ENCODE measurements around the gene TCEA3.

TCEA3 gene

DNA sequence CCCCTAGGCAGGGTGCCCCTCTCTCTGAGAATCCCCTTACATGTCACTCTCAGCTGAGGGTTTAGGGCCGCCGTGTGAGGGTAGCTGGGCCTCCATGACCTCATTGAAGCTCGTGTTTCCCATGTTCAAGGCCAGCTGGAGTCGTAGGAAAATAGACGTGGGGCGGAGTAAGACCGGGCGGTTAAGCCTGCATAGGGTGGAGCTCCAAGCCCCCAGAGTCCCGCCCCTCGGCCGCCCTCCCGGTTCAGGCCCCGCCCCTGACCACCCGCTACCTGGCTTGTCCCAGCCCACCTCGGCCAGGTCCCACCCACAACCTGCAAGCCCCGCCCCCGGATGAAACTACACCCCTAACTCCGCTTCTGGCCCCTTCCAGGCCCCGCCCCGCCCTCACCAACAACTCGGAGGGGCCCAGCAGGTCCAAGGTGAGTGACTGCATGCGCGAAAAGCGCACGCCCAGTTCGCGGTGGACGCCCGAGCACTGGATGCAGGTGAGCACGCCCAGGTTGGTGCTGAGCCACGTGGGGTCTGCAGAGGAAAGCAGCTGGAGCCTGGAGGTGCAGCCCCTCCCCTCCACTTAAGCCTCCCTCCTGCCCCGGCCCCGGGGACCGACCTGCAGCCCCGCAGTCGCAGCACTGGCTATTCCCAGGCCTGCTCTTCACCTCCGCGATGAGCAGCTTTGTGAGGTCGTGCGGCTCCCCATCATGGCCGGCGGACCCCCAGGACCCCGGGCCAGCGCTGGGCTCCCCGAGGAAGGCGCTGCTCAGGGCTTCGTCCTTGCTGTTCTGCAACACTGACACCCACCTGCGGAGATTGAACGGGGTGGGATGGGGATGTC lies 12.2 kb upstream of the TCEA3 start:
- no peaks in the 10 kb centered on the region for H3K9me3 ChIP-seq (ENCODE audit: control insufficient read depth, low read length)
- 76% methylated on average over 49 of the region's 49 CpGs for WGBS
- no peak overlapping the region for H2AK5ac ChIP-seq (ENCODE audit: low read length, severe bottlenecking)
- no peak overlapping the region for H2BK15ac ChIP-seq (ENCODE audit: low read depth, poor library complexity, severe bottlenecking)
- H3K4me2 ChIP-seq (ENCODE audit: low read length, poor library complexity, severe bottlenecking): no peak overlapping the region
- H2BK120ac ChIP-seq (ENCODE audit: low read depth, low read length): no peak overlapping the region
- no peak overlapping the region for H2BK12ac ChIP-seq (ENCODE audit: low read length in 2 of 2)
- no peak overlapping the region for H4K91ac ChIP-seq (ENCODE audit: low read length)
- no peak for DNase-seq
- H3K14ac ChIP-seq (ENCODE audit: low read length in 2 of 2): no peak overlapping the region
- H3K9ac ChIP-seq (ENCODE audit: low read length): no peak overlapping the region
- H2AFZ ChIP-seq (ENCODE audit: low read depth, low read length): no peak overlapping the region
- no peaks in the 10 kb centered on the region for H3K79me1 ChIP-seq (replicated peaks; ENCODE audit: low read length, poor library complexity, severe bottlenecking)
- H3K36me3 ChIP-seq (ENCODE audit: control insufficient read depth in 1 of 2, insufficient read depth in 2 of 2, low read depth in 1 of 2, low read length in 2 of 2): peaks cover 64 to 92% of the 10 kb centered on the region in 2 experiments
- H3K4ac ChIP-seq (ENCODE audit: low read depth in 1 of 2, low read length in 2 of 2): no peak overlapping the region
- no peak overlapping the region for H3K27ac ChIP-seq (ENCODE audit: low read length, poor library complexity, severe bottlenecking)
- no peaks in the 10 kb centered on the region for H3K27me3 ChIP-seq (ENCODE audit: control insufficient read depth in 1 of 2, insufficient read depth in 1 of 2, low read length in 2 of 2)
- H3K18ac ChIP-seq (ENCODE audit: low read depth in 1 of 2, low read length in 2 of 2): no peak overlapping the region
- no peak overlapping the region for H4K8ac ChIP-seq (ENCODE audit: low read length)
- no peak overlapping the region for H3K4me3 ChIP-seq (ENCODE audit: insufficient read depth in 1 of 2, low read depth in 1 of 2, low read length in 2 of 2)
- H3K23ac ChIP-seq (ENCODE audit: low read length in 2 of 2): no peak overlapping the region
- no peak overlapping the region for H2BK5ac ChIP-seq (ENCODE audit: low read depth, low read length, poor library complexity, severe bottlenecking)
- H3K4me1 ChIP-seq (ENCODE audit: control insufficient read depth, insufficient read depth, low read depth, low read length): no peaks in the 10 kb centered on the region

DNA sequence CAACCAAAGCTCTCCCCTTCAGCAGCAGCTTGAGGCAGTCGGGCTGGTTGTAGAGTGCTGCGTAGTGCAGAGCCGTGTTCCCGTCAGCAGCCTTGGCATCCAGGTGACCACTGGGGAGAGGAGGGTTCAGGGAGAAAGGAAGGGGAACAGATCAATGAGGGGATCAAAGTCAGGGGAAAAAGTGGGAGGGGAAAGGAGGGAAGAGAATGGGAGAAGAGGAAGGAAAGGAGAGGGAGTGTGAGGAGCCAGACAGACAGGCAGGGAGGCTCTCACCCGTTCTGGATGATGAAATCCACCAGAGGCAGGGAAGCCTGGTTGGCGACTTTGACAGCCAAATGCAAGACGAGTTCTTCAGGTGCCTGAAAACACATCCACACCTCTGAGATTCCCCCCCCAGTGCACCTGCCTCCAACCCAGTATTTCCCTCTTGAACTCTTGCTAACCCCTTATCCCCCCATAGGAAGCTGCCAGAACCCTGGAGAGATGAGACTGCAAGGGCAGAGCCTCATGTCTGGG lies 9.8 kb upstream of the TCEA3 start:
- Histone ChIP-seq H3K4me3 (ENCODE audit: insufficient read depth in 1 of 2, low read depth in 1 of 2, low read length in 2 of 2) (no peak overlapping the region), H3K27me3 (ENCODE audit: control insufficient read depth in 1 of 2, insufficient read depth in 1 of 2, low read length in 2 of 2) (no peaks in the 10 kb centered on the region), H3K36me3 (ENCODE audit: control insufficient read depth in 1 of 2, insufficient read depth in 2 of 2, low read depth in 1 of 2, low read length in 2 of 2) (peaks cover 75 to 97% of the 10 kb centered on the region in 2 experiments), H2BK15ac (ENCODE audit: low read depth, poor library complexity, severe bottlenecking) (no peak overlapping the region), H3K23ac (ENCODE audit: low read length in 2 of 2) (no peak overlapping the region), H3K4me2 (ENCODE audit: low read length, poor library complexity, severe bottlenecking) (no peak overlapping the region), H3K4me1 (ENCODE audit: control insufficient read depth, insufficient read depth, low read depth, low read length) (no peaks in the 10 kb centered on the region), H3K18ac (ENCODE audit: low read depth in 1 of 2, low read length in 2 of 2) (no peak overlapping the region), H2BK12ac (ENCODE audit: low read length in 2 of 2) (no peak overlapping the region), H2BK120ac (ENCODE audit: low read depth, low read length) (no peak overlapping the region), H3K9me3 (ENCODE audit: control insufficient read depth, low read length) (no peaks in the 10 kb centered on the region), H2AK5ac (ENCODE audit: low read length, severe bottlenecking) (no peak overlapping the region), H4K8ac (ENCODE audit: low read length) (no peak overlapping the region), H3K4ac (ENCODE audit: low read depth in 1 of 2, low read length in 2 of 2) (no peak overlapping the region), H4K91ac (ENCODE audit: low read length) (no peak overlapping the region), H3K79me1 (replicated peaks; ENCODE audit: low read length, poor library complexity, severe bottlenecking) (no peaks in the 10 kb centered on the region), H2BK5ac (ENCODE audit: low read depth, low read length, poor library complexity, severe bottlenecking) (no peak overlapping the region), H3K27ac (ENCODE audit: low read length, poor library complexity, severe bottlenecking) (no peak overlapping the region), H3K14ac (ENCODE audit: low read length in 2 of 2) (no peak overlapping the region), H2AFZ (ENCODE audit: low read depth, low read length) (no peak overlapping the region), H3K9ac (ENCODE audit: low read length) (no peak overlapping the region)
- 94% methylated on average over 7 of the region's 7 CpGs for WGBS
- no peak for DNase-seq

DNA sequence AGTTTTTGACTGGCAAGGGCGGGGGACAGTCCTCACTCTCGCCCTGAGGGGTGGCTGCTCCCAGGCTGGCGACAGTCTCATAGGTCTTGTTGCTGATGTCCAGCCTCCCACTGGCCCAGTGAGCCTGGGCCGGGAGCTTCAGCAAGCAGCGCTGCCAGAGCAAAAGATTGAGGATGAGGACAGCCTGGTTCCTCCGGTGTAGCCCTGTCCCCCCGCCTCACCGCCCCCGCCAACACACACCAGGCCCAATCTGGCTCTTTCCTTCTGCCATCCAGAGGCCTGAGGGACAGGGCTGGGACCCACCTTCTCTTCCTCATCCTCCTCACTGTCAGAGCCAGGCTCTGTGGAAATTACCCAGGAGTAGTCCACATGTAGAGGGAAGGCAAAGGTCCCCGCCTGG lies 8.6 kb upstream of the TCEA3 start:
- H2BK15ac ChIP-seq (ENCODE audit: low read depth, poor library complexity, severe bottlenecking): no peak overlapping the region
- no peak overlapping the region for H3K14ac ChIP-seq (ENCODE audit: low read length in 2 of 2)
- WGBS: 97% methylated on average over 10 of the region's 10 CpGs
- H2BK5ac ChIP-seq (ENCODE audit: low read depth, low read length, poor library complexity, severe bottlenecking): no peak overlapping the region
- H3K4ac ChIP-seq (ENCODE audit: low read depth in 1 of 2, low read length in 2 of 2): no peak overlapping the region
- no peak overlapping the region for H2BK12ac ChIP-seq (ENCODE audit: low read length in 2 of 2)
- no peak overlapping the region for H3K4me2 ChIP-seq (ENCODE audit: low read length, poor library complexity, severe bottlenecking)
- no peak overlapping the region for H3K9ac ChIP-seq (ENCODE audit: low read length)
- no peaks in the 10 kb centered on the region for H3K27me3 ChIP-seq (ENCODE audit: control insufficient read depth in 1 of 2, insufficient read depth in 1 of 2, low read length in 2 of 2)
- no peak overlapping the region for H3K18ac ChIP-seq (ENCODE audit: low read depth in 1 of 2, low read length in 2 of 2)
- no peak overlapping the region for H3K23ac ChIP-seq (ENCODE audit: low read length in 2 of 2)
- peaks cover 68 to 97% of the 10 kb centered on the region in 2 experiments for H3K36me3 ChIP-seq (ENCODE audit: control insufficient read depth in 1 of 2, insufficient read depth in 2 of 2, low read depth in 1 of 2, low read length in 2 of 2)
- no peaks in the 10 kb centered on the region for H3K79me1 ChIP-seq (replicated peaks; ENCODE audit: low read length, poor library complexity, severe bottlenecking)
- H2AK5ac ChIP-seq (ENCODE audit: low read length, severe bottlenecking): no peak overlapping the region
- no peak overlapping the region for H4K91ac ChIP-seq (ENCODE audit: low read length)
- H3K27ac ChIP-seq (ENCODE audit: low read length, poor library complexity, severe bottlenecking): no peak overlapping the region
- H3K4me3 ChIP-seq (ENCODE audit: insufficient read depth in 1 of 2, low read depth in 1 of 2, low read length in 2 of 2): no peak overlapping the region
- no peaks in the 10 kb centered on the region for H3K4me1 ChIP-seq (ENCODE audit: control insufficient read depth, insufficient read depth, low read depth, low read length)
- H3K9me3 ChIP-seq (ENCODE audit: control insufficient read depth, low read length): no peaks in the 10 kb centered on the region
- H2AFZ ChIP-seq (ENCODE audit: low read depth, low read length): no peak overlapping the region
- no peak for DNase-seq
- no peak overlapping the region for H4K8ac ChIP-seq (ENCODE audit: low read length)
- H2BK120ac ChIP-seq (ENCODE audit: low read depth, low read length): no peak overlapping the region

DNA sequence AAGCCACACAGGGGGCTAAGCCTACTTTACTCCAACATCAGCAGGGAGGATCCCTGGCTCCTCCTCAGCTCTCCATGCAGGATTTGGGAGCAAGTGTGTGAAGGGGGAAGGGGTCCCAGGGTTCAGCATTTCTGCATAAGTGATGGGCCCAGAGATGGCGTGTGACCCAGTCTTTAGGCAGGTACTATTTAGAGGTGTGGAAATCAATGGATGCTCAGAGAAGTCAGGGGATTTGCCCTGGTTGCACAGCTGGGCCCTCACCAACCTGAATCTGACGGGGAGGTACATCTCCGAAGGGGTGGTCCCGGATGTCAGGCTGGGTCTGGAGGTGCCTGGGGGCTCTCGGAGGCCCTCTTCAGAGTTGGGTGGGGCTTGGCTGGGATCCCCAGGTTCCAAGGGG lies 6.9 kb upstream of the TCEA3 start:
- H2BK120ac ChIP-seq (ENCODE audit: low read depth, low read length): no peak overlapping the region
- H2BK5ac ChIP-seq (ENCODE audit: low read depth, low read length, poor library complexity, severe bottlenecking): no peak overlapping the region
- H3K36me3 ChIP-seq (ENCODE audit: control insufficient read depth in 1 of 2, insufficient read depth in 2 of 2, low read depth in 1 of 2, low read length in 2 of 2): peaks cover 55 to 95% of the 10 kb centered on the region in 2 experiments
- H3K4ac ChIP-seq (ENCODE audit: low read depth in 1 of 2, low read length in 2 of 2): no peak overlapping the region
- no peak overlapping the region for H3K4me3 ChIP-seq (ENCODE audit: insufficient read depth in 1 of 2, low read depth in 1 of 2, low read length in 2 of 2)
- H3K79me1 ChIP-seq (replicated peaks; ENCODE audit: low read length, poor library complexity, severe bottlenecking): no peaks in the 10 kb centered on the region
- DNase-seq: no peak
- H2BK12ac ChIP-seq (ENCODE audit: low read length in 2 of 2): no peak overlapping the region
- no peak overlapping the region for H3K27ac ChIP-seq (ENCODE audit: low read length, poor library complexity, severe bottlenecking)
- no peak overlapping the region for H4K91ac ChIP-seq (ENCODE audit: low read length)
- H3K23ac ChIP-seq (ENCODE audit: low read length in 2 of 2): no peak overlapping the region
- no peak overlapping the region for H3K4me2 ChIP-seq (ENCODE audit: low read length, poor library complexity, severe bottlenecking)
- H3K4me1 ChIP-seq (ENCODE audit: control insufficient read depth, insufficient read depth, low read depth, low read length): no peaks in the 10 kb centered on the region
- no peaks in the 10 kb centered on the region for H3K9me3 ChIP-seq (ENCODE audit: control insufficient read depth, low read length)
- no peak overlapping the region for H3K14ac ChIP-seq (ENCODE audit: low read length in 2 of 2)
- no peak overlapping the region for H2AK5ac ChIP-seq (ENCODE audit: low read length, severe bottlenecking)
- no peaks in the 10 kb centered on the region for H3K27me3 ChIP-seq (ENCODE audit: control insufficient read depth in 1 of 2, insufficient read depth in 1 of 2, low read length in 2 of 2)
- no peak overlapping the region for H2BK15ac ChIP-seq (ENCODE audit: low read depth, poor library complexity, severe bottlenecking)
- WGBS: 91% methylated on average over 5 of the region's 5 CpGs
- no peak overlapping the region for H3K9ac ChIP-seq (ENCODE audit: low read length)
- H3K18ac ChIP-seq (ENCODE audit: low read depth in 1 of 2, low read length in 2 of 2): no peak overlapping the region
- no peak overlapping the region for H4K8ac ChIP-seq (ENCODE audit: low read length)
- H2AFZ ChIP-seq (ENCODE audit: low read depth, low read length): no peak overlapping the region

Data from mesenchymal stem cell (in vitro differentiated cells and primary cell).